ENCODE results near the gene ZNF497. TPM values are rescaled to one million over a fixed set of nuclear protein-coding genes. Genes with fewer than 3 reads are reported as not detected.
A peak's percentile ranks its signal among the peaks of the same experiment; 100 is the strongest.

ZNF497 gene
- total and polyA plus RNA-seq, 2 of the 13 experiments (the other 11 are each of a cell fraction or from before 2014, with no cell fraction given), result 1.5 to 1.9 TPM

DNA sequence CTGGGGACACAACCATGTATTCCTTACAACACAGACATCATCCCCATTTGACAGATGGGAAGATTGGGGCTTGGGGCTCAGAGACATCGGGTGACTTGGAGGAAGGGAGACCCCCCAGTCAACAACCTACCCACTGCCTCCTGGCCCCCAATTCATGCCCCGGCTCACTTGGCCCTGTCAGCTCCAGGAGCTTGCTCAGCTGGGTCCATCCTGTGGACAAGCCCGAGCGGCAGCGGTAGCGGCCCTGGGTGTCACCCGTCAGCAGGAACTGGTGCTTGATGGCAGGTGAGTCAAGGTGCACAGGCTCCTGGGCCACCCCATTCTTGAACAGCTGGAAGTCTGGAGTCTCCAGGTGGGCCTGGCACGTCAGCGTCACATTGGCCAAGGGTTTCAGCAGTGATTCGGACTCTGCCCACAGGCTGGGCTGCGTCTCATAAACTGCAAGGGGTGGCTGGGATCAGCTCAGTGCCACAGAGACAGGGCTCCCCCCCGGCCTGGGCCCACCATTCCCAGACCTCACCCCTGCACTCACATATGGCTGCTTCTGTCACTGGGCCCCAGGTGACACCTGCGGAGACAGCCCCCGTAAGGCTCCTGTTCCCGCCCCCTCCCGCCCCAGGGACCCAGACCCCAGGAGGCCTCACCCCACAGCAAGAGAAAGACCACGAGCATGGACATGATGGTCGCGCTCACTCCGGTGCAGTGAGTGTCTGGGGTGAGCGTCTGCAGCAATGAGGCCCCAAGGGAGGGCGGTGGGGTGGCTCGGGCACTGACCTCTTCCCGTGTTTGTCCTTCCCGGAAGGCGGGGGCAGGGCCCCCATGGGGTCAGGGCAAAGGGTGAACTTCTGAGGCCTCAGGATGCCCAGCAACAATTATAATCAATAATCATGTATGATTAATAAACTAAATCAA is 9.5 kb downstream of the ZNF497 start, which contains the start of gene A1BG (continued):
- peak; percentile 56; the same call in 1 of the 2 replicates for TF ChIP-seq ZFX (CRISPR knock-in tag; IDR thresholded peaks at IDR 0.05; ENCODE audit: low read depth)

DNA sequence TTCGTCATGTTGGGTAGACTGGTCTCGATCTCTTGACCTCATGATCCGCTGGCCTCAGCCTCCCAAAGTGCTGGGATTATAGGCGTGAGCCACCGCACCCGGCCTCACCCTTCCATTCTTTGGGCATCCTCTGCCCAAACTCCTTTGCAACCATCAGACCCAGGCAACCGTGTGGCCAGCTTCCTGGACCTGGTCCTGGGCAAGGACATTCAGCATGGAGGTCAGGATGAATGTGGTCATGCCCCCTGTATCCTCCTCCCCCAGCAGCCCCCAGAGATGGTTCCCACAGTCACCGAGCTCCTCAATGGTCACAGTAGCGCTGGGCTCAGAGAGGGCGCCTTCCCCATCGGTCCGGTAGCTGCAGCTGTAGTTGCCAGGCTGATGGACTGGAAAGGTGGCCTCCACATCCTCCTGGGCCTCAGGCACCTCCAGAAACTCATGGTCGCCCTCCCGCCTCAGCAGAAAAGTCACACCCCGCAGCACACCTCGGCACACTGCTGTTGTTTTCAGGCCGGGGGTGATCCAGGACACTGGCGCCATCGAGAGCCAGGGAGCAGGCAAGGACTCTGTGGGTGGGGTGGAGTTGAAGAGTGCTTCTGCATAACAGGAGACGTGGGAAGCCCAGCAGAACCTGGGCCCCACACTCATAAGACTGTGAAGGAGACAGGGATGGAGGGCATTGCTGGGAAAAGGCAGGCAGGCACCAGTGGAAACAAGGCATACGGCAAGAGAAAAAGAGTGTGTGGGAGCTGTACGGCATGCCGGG is 10.4 kb downstream of the ZNF497 start:
- H3K27ac ChIP-seq (ENCODE audit: extremely low read length, insufficient read depth, low read length), result no peak overlapping the region
- intact Hi-C loops (cut with micrococcal nuclease; ENCODE audit: unreplicated experiment) (no loop called here), in situ Hi-C loops (cut with HindIII; ENCODE audit: extremely low pct_ligation_motif_present, low pct_unique_long_range_greater_than_20kb) (no loop called here)
- WGBS (ENCODE audit: low lambda C conversion rate), result 74% methylated on average over 17 of the region's 23 CpGs
- peak overlapping the region; percentile 62; the same call in 1 of the 2 replicates for H3K9ac ChIP-seq (ENCODE audit: insufficient read depth, low read depth, low read length)
- CTCF ChIA-PET (ENCODE audit: low intra/inter-chr PET ratio, low total read pairs), result no interaction called here
- peaks cover 48% of the 10 kb centered on the region for H3K4me1 ChIP-seq (ENCODE audit: insufficient read depth, low read length)
- DNase-seq (ENCODE audit: low spot score) (no peak), FAIRE-seq (no peak), ATAC-seq (peak; percentile 9)
- H4K20me1 ChIP-seq (ENCODE audit: insufficient read depth, low read length), result no peaks in the 10 kb centered on the region
- H3K4me2 ChIP-seq (ENCODE audit: low read depth, low read length), result peak overlapping the region; percentile 93
- no peaks in the 10 kb centered on the region for H3K79me2 ChIP-seq (ENCODE audit: insufficient read depth, low read length)
- no peaks in the 10 kb centered on the region for H3K9me3 ChIP-seq (ENCODE audit: low read length)
- H2AFZ ChIP-seq (ENCODE audit: low read length), result no peak overlapping the region
- H3K27me3 ChIP-seq (ENCODE audit: control insufficient read depth in 1 of 2, insufficient read depth in 2 of 2, low read length in 2 of 2), result no peaks in the 10 kb centered on the region
- H3K4me3 ChIP-seq (replicated peaks in 1 of 3; ENCODE audit: insufficient read depth in 1 of 3, low read depth in 2 of 3, low read length in 3 of 3), result peak overlapping the region; percentile 50 to 71 (median 68); a peak in 4 of 6 replicates
- POLR2A ChIA-PET, result interaction anchor here (0.7 to 1.8 kb wide), 7 partner anchors 8 to 55 kb away, joined by 3 to 23 read pairs (median 3); partner anchors contain the start of genes ZNF497 and ZSCAN22
- no TSS peak for BruUV-seq (replicated peaks)
- H3K36me3 ChIP-seq (replicated peaks in 1 of 2; ENCODE audit: control insufficient read depth in 1 of 2, insufficient read depth in 2 of 2, low read length in 2 of 2), result no peaks in the 10 kb centered on the region
- 0 out of 2 replicates have a peak, but pooled peaks have one; percentile 25 for TF ChIP-seq ZNF550 (CRISPR knock-in tag; IDR thresholded peaks at IDR 0.05; ENCODE audit: borderline replicate concordance)
- 0 out of 2 replicates have a peak, but pooled peaks have one; percentile 30 for TF ChIP-seq ZNF234 (CRISPR knock-in tag; conservative IDR thresholded peaks at IDR 0.05)
- TF ChIP-seq ZSCAN21 (CRISPR knock-in tag; IDR thresholded peaks at IDR 0.05; ENCODE audit: borderline replicate concordance), result no peak
- TF ChIP-seq ZNF329 (CRISPR knock-in tag; IDR thresholded peaks at IDR 0.05; ENCODE audit: low read depth), result peak; percentile 93
- peak; percentile 40; the same call in 1 of the 2 replicates for TF ChIP-seq ZBTB38 (CRISPR knock-in tag; IDR thresholded peaks at IDR 0.05)
- TF ChIP-seq ZSCAN20 (CRISPR knock-in tag; IDR thresholded peaks at IDR 0.05; ENCODE audit: borderline replicate concordance), result no peak
- 0 out of 2 replicates have a peak, but pooled peaks have one; percentile 43 for TF ChIP-seq SAFB2 (CRISPR knock-in tag; IDR thresholded peaks at IDR 0.05; ENCODE audit: borderline replicate concordance, low read depth)
- TF ChIP-seq ZNF839 (CRISPR knock-in tag; IDR thresholded peaks at IDR 0.05; ENCODE audit: borderline replicate concordance), result no peak
- 0 out of 2 replicates have a peak, but pooled peaks have one; percentile 41 for TF ChIP-seq DNMT1 (CRISPR knock-in tag; IDR thresholded peaks at IDR 0.05)
- TF ChIP-seq, protein P1, sequence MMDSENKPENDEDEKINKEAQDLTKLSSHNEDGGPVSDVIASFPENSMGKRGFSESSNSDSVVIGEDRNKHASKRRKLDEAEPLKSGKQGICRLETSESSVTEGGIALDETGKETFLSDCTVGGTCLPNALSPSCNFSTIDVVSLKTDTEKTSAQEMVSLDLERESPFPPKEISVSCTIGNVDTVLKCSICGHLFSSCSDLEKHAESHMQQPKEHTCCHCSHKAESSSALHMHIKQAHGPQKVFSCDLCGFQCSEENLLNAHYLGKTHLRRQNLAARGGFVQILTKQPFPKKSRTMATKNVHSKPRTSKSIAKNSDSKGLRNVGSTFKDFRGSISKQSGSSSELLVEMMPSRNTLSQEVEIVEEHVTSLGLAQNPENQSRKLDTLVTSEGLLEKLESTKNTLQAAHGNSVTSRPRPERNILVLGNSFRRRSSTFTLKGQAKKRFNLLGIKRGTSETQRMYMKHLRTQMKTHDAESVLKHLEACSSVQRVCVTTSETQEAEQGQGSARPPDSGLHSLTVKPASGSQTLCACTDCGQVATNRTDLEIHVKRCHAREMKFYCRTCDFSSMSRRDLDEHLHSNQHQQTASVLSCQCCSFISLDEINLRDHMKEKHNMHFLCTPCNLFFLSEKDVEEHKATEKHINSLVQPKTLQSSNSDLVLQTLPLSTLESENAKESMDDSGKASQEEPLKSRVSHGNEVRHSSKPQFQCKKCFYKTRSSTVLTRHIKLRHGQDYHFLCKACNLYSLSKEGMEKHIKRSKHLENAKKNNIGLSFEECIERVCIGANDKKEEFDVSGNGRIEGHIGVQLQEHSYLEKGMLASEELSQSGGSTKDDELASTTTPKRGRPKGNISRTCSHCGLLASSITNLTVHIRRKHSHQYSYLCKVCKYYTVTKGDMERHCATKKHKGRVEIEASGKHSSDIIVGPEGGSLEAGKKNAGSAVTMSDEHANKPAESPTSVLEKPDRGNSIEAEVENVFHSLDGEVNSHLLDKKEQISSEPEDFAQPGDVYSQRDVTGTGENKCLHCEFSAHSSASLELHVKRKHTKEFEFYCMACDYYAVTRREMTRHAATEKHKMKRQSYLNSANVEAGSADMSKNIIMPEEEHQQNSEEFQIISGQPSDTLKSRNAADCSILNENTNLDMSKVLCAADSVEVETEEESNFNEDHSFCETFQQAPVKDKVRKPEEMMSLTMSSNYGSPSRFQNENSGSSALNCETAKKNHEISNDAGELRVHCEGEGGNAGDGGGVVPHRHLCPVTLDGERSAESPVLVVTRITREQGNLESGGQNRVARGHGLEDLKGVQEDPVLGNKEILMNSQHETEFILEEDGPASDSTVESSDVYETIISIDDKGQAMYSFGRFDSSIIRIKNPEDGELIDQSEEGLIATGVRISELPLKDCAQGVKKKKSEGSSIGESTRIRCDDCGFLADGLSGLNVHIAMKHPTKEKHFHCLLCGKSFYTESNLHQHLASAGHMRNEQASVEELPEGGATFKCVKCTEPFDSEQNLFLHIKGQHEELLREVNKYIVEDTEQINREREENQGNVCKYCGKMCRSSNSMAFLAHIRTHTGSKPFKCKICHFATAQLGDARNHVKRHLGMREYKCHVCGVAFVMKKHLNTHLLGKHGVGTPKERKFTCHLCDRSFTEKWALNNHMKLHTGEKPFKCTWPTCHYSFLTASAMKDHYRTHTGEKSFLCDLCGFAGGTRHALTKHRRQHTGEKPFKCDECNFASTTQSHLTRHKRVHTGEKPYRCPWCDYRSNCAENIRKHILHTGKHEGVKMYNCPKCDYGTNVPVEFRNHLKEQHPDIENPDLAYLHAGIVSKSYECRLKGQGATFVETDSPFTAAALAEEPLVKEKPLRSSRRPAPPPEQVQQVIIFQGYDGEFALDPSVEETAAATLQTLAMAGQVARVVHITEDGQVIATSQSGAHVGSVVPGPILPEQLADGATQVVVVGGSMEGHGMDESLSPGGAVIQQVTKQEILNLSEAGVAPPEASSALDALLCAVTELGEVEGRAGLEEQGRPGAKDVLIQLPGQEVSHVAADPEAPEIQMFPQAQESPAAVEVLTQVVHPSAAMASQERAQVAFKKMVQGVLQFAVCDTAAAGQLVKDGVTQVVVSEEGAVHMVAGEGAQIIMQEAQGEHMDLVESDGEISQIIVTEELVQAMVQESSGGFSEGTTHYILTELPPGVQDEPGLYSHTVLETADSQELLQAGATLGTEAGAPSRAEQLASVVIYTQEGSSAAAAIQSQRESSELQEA (CRISPR knock-in tag; IDR thresholded peaks at IDR 0.05; ENCODE audit: not compliant biosample characterization), result peak; percentile 28
